ENCODE measurements around the gene HPGD.

HPGD gene

DNA sequence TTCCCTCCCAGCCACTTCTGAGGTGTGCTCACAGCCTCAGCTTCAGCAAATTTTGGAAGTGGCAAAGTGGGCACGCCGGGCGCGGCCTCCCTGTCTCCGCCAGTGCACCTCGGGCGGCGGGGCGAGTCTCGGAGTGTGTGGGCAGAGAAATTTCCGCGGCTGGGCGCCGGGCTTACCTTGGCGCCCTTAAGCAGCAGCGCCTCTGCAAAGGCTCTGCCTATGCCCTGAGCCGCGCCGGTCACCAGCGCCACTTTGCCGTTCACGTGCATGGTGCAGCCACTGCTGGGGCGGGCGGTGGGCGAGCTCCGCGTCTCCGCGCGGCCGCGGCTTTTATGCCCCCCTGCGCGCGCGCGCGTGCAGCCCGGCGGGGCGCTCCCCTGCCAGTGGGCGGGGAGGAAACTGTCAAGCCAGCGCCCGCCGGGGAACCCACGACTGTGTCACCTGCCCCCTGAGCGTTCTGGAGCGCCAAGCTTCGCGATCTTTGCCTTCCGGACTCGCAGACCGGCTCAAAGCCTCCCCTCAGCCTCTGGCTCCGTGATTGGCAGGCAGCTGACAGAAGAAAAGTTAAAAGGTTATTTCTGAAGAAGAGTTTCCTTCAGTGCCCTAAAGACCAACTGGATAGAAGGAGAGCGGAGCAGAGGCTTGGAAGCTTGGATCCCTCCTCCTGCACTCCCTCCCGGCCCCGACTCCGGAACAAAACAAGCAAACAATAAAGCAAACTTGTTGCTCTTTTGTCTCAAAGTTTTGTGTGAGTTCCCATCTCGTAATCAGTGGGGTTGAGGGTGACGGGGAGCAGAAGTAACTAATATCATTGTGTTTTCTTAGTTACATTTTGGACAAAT is at the start of gene HPGD:
Gene HPGD, minus strand, starts transcription at position 306 of the 842 bp plus-strand sequence. Its CDS starts 37 bp downstream, at position 269.
- DNase-seq: peak; percentile 88

DNA sequence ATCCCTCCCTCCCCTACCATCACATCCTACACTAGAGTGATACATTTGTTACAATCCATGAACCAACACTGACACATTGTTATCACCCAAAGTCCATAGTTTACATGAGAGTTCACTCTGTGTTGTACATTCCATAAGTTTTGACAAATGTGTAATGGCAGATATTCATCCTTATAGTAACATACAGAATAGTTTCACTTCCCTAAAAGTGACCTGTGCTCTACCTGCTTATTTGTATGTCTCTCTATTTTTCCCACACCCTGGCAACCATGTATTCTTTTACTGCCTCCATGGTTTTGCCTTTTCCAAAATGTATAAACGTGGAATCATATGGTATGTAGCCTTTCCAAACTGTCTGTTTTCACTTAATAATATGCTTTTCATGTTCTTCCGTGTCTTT is 42.2 kb upstream of the HPGD start:
- DNase-seq: no peak

DNA sequence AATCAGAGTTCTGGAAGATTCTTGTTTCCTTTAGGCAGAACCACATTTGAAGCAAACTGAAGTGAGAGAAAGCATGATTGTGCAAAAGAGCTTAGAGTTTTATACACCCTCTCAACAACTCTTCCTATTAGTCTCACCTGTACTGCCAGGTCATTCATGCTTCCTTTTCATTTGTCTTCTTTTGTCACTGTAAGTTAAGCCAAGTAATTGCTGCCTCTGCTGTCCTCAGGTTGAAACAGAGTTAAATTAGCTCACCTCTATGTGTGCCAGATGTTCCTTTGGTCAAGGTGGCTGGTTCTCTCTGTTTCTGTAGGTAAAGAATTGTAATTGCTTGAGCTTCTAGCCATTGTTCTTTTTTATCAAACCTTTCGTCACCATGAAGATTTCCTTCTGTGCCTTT is 41.1 kb upstream of the HPGD start:
- no peak for DNase-seq

DNA sequence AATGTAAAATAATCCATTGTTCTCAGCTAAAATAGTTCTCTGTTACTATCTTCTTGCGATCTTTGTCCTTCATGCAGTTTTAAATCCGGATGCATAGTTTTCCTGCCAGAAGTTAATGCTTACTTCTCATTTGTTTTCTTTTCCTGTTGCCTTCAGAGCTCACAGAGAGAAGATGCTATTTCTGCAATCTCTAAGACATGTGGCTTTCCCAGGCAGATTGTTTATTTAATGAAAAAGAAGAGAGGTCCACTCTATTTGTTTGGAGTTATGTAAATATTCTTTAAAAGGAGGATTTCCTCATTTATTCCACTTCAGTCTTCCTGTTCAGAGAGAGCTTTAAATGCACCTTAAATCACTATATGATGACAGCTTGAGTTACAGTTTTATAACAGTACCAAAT is 39.3 kb upstream of the HPGD start:
- DNase-seq: no peak

DNA sequence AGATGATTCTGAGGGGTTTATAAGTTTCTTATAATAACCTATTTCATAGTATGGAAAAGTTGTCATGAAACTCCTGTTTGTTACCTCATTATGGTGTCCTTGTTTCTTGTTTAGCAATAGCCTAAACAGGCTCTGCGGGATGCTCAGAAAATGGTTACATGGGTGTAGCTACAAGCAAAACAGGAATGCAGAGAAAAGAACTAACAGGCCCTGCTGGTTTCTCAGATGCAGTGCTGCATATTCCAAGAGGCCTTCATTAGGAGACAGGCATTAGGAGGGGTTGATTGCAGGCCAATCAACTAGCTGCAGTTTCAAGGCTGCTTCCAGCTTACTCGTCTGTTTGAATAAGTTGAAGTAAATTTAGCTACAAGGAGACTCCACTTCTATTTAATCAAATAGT is 37.6 kb upstream of the HPGD start:
- no peak for DNase-seq

DNA sequence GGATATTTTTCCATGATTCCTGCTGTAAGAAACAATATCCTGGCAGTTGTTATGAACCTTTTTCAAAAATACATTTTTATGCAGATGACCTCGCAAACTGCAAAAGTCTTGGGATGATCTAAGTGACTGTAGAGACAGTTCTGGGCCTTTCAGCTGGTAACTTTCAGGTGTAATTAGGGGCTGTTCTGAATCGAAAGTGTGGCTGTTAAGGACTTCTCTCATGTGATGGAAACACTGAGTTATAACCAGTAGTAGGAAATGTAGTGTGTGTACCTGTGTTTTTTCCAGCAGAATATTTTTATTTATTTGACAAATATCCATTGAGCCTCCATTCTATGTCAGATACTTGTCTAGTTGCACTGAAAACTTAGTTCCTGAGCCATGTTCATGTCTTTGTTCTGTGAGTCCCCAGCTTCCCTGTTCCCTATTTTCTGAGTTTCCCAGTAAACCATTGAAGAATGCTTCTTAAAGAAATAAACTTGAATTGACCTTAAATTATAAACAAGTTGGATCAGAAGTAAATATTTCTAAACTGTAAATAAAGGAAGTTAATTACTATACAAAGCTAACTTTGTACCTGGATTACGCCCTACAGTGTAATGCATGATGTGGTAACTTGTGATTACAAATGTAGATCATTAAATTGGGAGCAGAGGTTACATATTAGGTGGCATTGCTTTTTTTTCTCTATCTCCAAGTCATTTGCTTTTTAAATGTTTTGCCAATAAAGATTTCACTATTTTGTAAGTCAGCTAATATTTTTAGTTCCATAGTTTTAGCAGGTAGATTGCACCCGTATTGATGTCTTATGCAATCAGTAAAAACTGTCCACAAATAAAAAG is 33.7 kb upstream of the HPGD start:
- no peak for DNase-seq

DNA sequence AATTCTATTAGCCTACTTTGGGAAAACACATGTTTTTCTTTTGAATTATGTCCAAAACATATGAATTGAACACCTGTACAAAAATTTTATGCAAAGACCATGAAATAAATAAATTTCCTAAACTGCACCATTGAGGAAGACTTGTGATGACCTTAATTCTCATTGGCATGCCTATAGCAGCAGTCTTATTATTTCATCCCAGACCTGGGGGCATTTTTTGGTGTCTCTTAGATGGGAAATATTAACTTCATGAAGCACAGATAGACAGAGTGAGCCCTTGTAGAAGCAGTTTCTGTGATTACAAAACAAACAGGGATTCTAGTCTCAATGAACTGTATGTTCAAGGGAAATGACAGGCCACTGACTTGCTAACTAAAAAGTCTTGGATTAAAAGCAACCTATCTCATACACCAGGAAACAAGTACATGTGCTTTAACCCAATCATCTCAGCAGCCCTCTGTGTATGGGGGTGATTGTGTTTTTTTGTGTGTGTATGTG is 32.0 kb upstream of the HPGD start:
- no peak for DNase-seq

DNA sequence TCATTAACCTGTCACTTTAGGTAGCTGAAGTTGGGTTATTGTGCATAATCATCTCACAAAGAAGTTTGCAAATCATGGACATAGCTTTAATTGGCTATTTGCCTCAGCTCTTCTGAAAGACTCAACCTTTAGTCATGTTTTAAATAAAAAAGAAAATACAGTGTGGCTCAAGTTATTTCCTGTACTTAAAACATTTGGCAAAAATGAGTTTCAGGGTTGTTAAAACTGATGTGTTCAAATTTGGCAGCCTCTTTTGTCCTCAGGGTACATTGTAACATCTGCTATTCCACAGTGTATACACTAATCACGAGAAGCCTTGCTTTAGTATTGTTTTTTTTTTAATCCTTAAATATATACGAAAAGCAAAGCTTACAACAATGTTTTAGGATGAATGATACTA is 31.5 kb upstream of the HPGD start:
- DNase-seq: no peak

DNA sequence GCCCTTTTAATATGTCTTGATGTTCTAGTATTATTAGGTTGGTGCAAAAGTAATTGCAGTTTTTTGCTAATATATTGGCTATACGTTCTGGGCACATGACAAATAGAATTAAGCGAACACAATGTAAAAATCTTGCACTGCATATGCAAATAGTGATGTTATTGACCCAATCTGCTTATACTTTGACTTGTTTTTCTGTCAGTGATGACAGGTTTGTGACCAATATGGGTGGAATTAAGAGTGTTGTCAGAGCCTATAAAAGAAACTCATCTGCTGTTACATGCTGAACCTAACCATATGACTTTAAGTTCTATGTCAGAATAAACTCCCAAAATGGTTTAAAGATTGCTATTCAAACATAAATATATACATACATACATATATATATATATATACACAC is 30.7 kb upstream of the HPGD start:
- DNase-seq: no peak

DNA sequence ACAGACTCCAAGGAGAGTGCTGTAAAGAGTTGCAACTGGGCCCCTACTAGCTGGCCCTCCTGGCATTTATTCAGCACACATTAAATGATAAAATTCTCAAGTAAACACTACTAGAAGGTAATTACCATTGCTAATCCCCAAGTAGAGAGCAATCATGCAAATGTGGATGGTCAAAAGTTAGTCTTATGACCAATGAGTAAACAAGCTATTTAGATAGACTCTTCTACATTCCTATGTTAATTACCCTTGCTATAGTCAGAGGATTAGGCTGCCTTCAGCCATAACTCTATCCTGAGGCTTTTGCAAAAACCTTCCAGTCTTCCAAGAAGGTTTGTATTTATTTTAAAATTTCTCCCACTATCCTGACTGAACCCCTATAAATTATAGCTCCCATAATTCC is 28.3 kb upstream of the HPGD start:
- no peak for DNase-seq

DNA sequence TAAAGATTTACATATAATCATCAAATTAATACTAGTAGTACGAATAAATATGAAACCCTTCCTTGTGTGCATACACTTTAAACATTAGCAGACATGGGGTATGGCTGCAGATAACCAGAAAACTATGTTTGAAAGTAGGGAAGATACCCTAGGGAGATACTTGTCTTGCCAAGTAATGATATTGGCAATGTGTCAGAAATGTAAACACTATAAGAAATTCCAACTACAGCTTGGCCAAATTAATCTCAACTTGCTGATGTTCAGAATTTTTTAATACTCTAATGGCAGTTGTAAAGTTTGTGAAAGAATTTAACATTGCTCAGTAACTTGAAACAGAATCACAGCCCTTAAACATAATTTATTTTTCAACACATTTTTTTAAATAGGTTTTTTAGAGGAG is 27.4 kb upstream of the HPGD start:
- no peak for DNase-seq

DNA sequence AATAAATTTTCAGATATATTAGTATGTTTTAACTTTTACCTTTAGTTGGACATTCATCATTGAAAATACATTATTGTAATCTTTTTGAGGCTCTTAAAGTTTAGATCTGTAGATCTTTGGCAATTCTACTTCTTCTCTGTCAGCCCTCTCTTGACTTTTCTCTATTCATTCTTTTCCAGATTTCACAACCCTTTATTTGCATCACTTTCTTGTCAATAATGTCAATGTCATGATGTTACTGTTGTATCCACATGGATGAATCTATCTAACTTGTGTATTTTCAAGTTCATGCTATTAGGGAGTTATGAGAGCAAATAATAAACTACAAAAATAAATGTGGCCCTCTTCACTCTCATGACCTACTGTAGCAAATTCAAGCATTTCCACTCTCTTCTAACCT is 23.0 kb upstream of the HPGD start:
- no peak for DNase-seq

DNA sequence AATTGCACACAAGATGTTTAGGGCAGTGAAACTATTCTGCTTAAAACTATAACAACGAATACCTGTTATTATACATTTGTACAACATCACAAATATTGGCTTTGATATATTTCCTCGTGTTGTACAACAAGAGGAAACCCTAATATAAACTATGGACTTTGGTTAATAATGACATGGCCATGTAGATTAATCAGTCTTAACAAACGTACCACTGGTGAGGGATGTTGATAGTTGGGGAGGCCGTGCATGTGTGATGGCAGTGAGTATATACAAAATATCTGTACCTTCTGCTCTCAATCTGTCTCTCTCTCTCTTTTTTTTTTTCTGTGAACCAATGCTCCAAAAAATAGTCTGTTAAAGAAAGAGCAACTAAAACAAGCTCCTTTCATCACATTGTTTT is 22.2 kb upstream of the HPGD start:
- DNase-seq: no peak

DNA sequence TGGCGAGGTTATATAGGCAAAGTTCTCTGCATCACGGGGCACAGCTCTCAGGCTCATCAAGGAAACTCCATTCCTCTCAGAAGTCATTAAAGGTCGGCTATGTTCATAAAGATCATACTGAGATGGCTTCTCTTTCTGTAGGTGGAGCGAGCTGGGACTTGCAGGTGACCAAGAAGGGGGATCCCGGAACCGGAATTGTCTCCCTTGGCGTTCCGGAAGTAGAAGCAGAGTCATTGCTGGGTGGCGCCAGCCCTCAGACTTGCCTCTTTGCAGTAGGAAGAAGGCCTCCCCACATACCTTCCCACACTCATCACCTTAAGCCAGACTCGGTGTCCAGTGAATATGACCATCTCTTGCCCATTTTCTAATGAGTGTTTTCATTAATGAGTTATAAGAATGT is 17.9 kb upstream of the HPGD start:
- no peak for DNase-seq

DNA sequence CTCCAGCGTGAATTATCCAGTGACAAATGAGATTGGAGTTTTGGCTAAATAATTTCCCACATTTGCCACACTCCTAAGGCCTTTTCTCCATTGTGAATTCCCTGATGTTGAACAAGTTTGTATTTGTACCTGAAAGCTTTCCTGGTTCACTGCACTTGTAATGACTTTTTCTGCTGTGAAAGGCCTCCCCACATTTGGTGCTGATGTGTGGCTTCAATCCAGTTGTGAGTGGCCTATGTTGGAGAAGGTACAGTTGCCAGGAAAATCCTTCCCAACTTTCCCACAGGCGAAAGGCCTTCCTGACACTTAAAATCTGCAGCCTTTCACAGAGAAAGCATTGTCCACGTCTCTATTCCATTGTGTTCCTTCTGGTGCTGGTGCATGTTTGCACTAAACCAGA is 17.3 kb upstream of the HPGD start:
- no peak for DNase-seq

DNA sequence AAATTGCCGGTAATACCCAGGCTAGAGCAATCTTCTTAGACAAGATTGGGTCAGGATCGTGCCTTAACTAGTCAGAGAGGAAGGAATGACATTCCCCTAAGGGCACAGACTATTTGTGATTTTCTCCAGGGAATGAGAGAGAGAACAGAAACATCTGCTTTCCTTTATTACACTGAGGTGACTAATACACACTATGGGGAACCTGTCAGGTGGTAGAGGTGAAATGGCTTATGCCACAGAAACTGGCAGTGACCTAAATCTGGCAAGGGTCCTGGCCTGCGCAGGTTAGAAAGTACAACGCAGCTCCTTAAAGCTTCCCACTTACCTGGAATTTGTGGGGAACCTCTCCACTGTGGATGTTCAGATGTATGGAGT is 16.6 kb upstream of the HPGD start:
- no peak for DNase-seq

DNA sequence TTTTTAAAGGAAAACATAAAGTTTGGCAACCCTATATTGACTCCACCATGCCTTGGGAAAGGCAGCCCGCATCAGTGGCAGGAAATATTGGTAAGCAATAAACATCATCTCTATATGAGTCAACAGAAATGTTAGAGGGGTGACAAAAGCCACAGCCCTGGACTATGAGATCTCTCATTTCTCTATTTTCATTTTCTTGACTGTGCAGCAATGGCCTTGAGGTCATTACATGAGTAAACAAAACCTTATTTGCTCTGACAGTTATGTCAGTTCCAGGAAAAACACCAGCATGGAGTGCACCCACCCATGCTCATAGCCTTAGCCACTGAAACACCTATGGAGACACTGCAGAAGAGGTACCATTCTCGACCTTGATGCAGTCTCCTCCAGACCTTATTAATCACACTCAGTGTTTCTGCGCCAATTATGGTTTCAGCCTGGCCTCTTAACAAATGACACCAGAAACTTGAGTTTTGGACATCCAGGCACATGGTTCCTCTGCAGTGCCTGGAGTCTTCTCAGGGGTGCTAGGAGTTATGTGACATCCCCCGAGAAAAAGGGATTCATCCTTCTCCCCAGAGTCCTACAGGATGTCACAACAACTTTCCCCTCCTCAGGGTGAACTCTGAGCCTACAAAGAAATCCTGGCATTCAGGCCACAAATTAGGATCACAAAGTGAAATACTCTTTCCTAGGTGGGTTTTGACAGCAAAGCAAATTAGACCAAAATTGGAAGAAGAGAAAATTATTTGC is 16.0 kb upstream of the HPGD start:
- DNase-seq: no peak

DNA sequence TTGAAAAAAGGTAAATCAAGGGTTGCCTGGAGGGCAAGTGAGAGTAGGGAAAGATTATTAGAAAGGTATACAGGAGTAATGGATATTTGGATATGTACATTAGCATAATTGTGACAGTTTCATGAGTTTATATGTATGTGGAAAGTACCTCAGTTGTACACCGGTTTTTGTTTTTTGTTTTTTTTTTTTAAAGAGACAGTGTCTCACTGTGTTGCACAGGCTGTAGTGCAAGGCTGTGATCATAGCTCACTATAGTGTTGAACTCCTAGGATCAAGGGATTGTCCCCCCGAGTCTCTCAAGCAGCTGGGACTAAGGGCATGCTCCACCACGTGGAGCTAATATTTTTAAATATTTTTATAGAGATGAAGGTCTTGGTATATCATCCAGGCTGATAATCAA is 15.3 kb upstream of the HPGD start:
- no peak for DNase-seq

DNA sequence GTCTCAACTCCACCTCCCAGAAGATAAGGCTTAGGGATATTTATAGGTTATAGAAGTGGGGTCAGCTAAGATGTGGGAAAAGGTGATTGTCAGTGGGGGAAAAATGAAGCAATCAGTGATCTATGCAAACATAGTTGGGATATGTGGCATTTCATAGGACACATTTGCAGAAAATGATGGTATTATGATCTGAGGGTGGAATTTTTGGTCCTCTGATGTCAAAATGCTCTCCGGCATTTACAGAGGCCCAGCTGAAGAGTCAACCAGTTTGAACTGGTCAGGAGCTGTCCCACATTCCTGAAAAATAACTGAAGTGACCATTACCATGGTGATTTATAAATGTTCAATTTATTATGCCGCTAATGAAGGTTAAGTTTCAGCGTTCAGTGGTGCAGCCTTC is 12.2 kb upstream of the HPGD start:
- DNase-seq: no peak

DNA sequence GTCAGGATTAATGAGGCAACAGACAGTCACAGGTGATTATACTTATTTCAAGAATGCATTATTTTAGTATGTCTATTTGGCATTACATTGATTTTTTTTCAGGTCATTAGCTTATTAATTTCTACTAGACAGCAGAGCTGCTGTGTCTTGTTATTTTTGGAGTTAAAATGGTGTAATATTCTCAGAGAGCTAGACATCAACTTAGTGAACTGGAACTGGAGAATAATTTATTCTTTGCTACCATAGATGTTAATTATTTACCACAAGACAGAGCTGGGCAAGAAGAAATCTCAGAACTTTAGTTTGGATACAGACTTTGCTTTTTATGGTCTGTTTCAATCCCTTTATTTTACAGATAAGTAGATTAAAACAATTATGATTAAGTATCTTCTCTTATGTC is 10.2 kb upstream of the HPGD start:
- no peak for DNase-seq

DNA sequence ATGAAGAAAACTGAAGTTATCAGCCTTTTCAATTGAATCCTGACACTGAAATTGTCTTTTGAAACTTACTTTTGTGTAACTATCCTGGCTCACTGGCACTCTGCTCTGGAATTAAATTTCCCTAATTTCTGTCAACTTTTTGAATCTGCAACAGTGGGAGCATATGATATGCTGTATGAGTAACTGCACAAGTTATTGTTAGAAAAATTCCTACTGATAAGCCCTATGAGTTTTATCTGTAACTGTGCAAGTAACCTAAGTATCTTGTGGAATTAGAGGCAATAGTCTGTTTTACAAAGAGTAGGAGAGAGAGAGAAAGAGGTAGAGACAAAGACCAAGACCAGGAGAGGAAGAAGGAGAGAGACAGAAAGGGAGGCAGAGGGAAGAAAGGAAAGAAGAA is 9.2 kb upstream of the HPGD start:
- no peak for DNase-seq

DNA sequence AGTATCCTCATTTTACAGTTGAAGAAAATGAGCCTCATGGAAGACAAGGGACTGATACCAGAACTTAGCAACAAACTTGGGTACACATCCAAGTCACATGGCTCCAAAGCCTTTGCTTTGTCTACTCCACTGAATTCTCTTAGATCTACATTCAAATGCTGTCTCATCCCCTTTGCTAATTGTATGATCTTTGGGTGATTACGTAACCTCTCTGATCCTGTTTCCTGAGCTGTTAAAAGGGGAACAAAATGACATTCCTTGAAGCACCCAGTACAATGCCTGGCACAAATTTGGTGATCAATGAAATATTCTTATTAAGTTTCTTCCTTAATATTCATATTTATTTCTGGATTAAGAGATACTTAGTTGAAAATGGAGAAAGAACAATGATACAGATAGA is 5.9 kb upstream of the HPGD start:
- no peak for DNase-seq

DNA sequence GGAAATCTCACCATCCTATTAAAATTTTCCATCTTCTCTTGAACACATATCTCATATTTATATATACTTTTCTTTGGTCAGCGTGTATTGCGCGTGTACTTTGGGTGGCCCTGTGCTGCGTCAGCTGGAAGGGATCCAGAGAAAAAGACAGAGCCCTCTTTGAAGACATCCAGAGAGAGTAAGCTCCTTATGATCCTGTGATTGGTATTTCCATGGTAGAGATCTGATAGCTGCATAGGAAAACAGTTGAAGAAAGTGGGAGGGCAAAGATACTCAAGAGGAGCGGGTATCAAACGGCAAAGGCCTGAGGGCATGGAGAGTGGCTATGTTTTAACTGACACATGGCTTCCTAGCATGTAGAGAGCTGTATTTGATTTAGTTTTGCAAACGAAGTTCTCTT is 4.4 kb upstream of the HPGD start:
- no peak for DNase-seq

DNA sequence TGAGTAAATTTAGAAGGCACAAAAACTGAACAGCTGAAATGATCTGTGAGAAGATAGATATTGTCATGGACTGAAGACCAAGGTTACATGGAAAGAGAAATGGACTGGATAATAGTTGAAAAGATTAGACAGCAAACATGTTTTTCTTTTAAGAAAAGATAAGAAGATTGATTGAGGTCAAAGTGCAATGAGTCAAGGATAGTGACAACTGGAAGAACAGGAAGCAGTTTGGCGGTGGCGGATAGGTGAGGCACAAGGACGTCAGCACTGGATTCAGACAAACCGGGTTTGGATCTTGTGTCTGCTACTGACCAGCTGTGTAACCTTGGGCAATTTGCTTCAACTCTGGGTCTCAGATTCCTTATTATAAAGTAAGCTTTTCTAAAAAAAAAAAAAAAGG is 2.0 kb upstream of the HPGD start:
- peak; percentile 28 for DNase-seq
